OCI-LY1 (cell line): ENCODE measurements around the gene OLFML2B.

Experiments used
- H2AFZ ChIP-seq: fragments of 200-600 bp; sonication (generic), shearing (Covaris generic); 2 replicates; pipeline ENCODE4 v1.6.0; 2014; ENCODE audit warnings: antibody characterized with exemption, mild to moderate bottlenecking, low read length
- H3F3A ChIP-seq: fragments of 200-600 bp; sonication (generic), shearing (Covaris generic); 2 replicates; pipeline ENCODE4 v1.6.0; 2014; ENCODE audit warnings: mild to moderate bottlenecking, antibody characterized with exemption, low read length, moderate library complexity; ENCODE audit not compliant: insufficient read depth
- H3K27ac ChIP-seq: fragments of 200-600 bp; sonication (generic); 2 replicates; pipeline ENCODE4 v1.5.1; 2014; ENCODE audit warnings: low read length, mixed run types, mild to moderate bottlenecking, low read depth; ENCODE audit not compliant: poor library complexity, severe bottlenecking
- H3K27me3 ChIP-seq: fragments of 200-600 bp; sonication (generic); 2 replicates; pipeline ENCODE4 v1.6.0; 2014; ENCODE audit warnings: antibody characterized with exemption, mild to moderate bottlenecking, low read length, moderate library complexity; ENCODE audit not compliant: insufficient read depth
- H3K36me3 ChIP-seq: fragments of 200-600 bp; sonication (generic); 2 replicates; pipeline ENCODE4 v1.6.1; 2014; ENCODE audit warnings: mild to moderate bottlenecking, antibody characterized with exemption, low read length, moderate library complexity, mixed read lengths; ENCODE audit not compliant: insufficient read depth
- H3K4me1 ChIP-seq: fragments of 200-600 bp; sonication (generic); 2 replicates; pipeline ENCODE4 v1.5.1; 2014; ENCODE audit warnings: mild to moderate bottlenecking, low read length, moderate library complexity; ENCODE audit not compliant: insufficient read depth, severe bottlenecking
- H3K4me2 ChIP-seq: fragments of 200-600 bp; sonication (generic), shearing (Covaris generic); 2 replicates; pipeline ENCODE4 v1.6.1; 2014; ENCODE audit warnings: low read length
- H3K4me3 ChIP-seq: fragments of 200-600 bp; sonication (generic); 2 replicates; pipeline ENCODE4 v1.5.1; 2014; ENCODE audit warnings: low read length, low read depth, mild to moderate bottlenecking, mixed read lengths; ENCODE audit not compliant: poor library complexity, severe bottlenecking
- H3K79me2 ChIP-seq: fragments of 200-600 bp; shearing (Covaris generic); 2 replicates; pipeline ENCODE4 v1.6.1; 2016; ENCODE audit warnings: mixed run types, low read length, mixed read lengths; ENCODE audit not compliant: insufficient read depth
- H3K9ac ChIP-seq: fragments of 200-600 bp; sonication (generic), shearing (Covaris generic); 2 replicates; pipeline ENCODE4 v1.6.1; 2014; ENCODE audit warnings: mild to moderate bottlenecking, low read length, mixed read lengths
- H3K9me2 ChIP-seq: fragments of 200-600 bp; sonication (generic), shearing (Covaris generic); 2 replicates; pipeline ENCODE4 v1.6.1; 2014; ENCODE audit warnings: low read depth, mild to moderate bottlenecking, low read length, mixed read lengths
- H3K9me3 ChIP-seq: fragments of 200-600 bp; shearing (Covaris generic); 2 replicates; pipeline ENCODE4 v1.6.1; 2014; ENCODE audit warnings: low read length, mixed read lengths
- H4K20me1 ChIP-seq: fragments of 200-600 bp; sonication (generic), shearing (Covaris generic); 2 replicates; pipeline ENCODE4 v1.6.0; 2016; ENCODE audit warnings: mild to moderate bottlenecking, low read length; ENCODE audit not compliant: insufficient read depth
- EZH2 ChIP-seq: fragments of 200-600 bp; sonication (generic), shearing (Covaris generic); IDR thresholded peaks from 2 replicates; pipeline ENCODE4 v1.8.0; 2017; ENCODE audit warnings: borderline replicate concordance, mixed run types, mild to moderate bottlenecking, antibody characterized with exemption, low read length, moderate library complexity, mixed read lengths
- TF ChIP-seq, protein P1 (sequence below): fragments of 200-600 bp; sonication (generic), shearing (Covaris generic); IDR thresholded peaks from 2 replicates; pipeline ENCODE4 v1.5.1; 2017; ENCODE audit warnings: mild to moderate bottlenecking, antibody characterized with exemption, low read length, moderate library complexity, mixed read lengths

The OLFML2B gene

DNA sequence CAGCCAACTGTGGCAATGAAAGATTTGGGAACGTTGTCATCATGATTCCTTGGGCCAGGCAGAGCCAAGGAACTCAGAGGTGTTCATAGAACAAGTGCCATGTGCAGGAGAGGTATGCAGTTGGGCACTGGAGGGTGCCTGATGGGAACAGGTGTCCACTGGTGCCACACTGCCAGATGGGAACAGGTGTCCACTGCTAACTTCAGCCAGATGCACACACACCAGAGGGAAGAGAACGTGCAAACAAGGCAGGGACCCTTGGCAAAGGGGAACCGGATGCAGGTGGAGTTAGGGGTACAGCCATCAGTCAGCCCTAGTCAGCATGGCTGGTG, 13.5 kb downstream of the OLFML2B start:
- no peak for TF ChIP-seq EZH2
- TF ChIP-seq, protein P1, sequence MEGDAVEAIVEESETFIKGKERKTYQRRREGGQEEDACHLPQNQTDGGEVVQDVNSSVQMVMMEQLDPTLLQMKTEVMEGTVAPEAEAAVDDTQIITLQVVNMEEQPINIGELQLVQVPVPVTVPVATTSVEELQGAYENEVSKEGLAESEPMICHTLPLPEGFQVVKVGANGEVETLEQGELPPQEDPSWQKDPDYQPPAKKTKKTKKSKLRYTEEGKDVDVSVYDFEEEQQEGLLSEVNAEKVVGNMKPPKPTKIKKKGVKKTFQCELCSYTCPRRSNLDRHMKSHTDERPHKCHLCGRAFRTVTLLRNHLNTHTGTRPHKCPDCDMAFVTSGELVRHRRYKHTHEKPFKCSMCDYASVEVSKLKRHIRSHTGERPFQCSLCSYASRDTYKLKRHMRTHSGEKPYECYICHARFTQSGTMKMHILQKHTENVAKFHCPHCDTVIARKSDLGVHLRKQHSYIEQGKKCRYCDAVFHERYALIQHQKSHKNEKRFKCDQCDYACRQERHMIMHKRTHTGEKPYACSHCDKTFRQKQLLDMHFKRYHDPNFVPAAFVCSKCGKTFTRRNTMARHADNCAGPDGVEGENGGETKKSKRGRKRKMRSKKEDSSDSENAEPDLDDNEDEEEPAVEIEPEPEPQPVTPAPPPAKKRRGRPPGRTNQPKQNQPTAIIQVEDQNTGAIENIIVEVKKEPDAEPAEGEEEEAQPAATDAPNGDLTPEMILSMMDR: no peak
- no peak overlapping the region for H3K4me2 ChIP-seq
- no peaks in the 10 kb centered on the region for H3K4me1 ChIP-seq

DNA sequence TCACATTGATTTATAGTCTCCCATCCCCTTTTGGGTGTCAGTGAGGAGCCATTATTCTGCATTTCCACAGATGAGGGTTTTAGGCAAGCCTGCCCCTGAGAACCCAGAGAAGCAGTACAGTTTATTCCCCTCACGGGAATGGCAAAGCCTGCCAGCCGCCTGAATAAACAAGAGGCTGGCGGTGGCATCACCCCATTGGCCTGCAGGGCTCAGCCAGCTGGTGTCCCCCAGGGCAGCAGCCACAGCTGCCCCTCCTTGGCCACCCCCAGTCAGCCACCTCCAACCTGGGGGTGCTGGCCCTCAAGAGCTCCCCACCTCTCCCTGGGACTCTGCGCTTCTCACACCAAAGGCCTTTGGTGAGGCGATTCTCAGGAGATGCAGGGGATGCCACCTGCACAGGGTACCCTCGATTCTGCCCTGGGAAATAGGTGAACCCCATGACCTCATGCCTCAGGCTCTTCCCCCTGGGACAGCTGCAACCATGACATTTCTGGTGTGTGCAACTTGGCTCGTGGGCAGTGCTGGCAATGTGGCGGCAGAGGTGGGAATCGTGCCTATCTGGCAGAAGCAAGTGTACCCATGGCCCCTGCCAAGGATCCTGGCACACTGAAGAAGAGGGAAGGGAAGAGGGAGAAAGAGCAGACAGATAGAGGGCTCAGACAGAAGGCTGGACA, 14.0 kb downstream of the OLFML2B start:
- Histone ChIP-seq H3K27ac (no peak overlapping the region), H3K79me2 (no peaks in the 10 kb centered on the region), H3K36me3 (no peaks in the 10 kb centered on the region), H3K9me3 (no peaks in the 10 kb centered on the region), H3K4me3 (no peak overlapping the region), H3K4me2 (no peak overlapping the region), H3K9me2 (no peaks in the 10 kb centered on the region), H3K9ac (no peak overlapping the region), H4K20me1 (no peaks in the 10 kb centered on the region), H3K27me3 (no peaks in the 10 kb centered on the region; the same call in 1 of the 2 replicates), H3K4me1 (no peaks in the 10 kb centered on the region), H2AFZ (no peak overlapping the region), H3F3A (no peaks in the 10 kb centered on the region)
- TF ChIP-seq, protein P1: no peak
- TF ChIP-seq EZH2: no peak

More for the DNA sequence above, 13.5 kb downstream of the OLFML2B start:
- H3K27ac ChIP-seq: no peak overlapping the region
- no peak overlapping the region for H3K9ac ChIP-seq
- H3K4me3 ChIP-seq: no peak overlapping the region
- no peaks in the 10 kb centered on the region; the same call in 1 of the 2 replicates for H3K27me3 ChIP-seq
- no peaks in the 10 kb centered on the region for H3K9me2 ChIP-seq
- no peaks in the 10 kb centered on the region for H3K9me3 ChIP-seq
- H2AFZ ChIP-seq: no peak overlapping the region
- no peaks in the 10 kb centered on the region for H3K79me2 ChIP-seq
- no peaks in the 10 kb centered on the region for H3F3A ChIP-seq
- H3K36me3 ChIP-seq: no peaks in the 10 kb centered on the region
- no peaks in the 10 kb centered on the region for H4K20me1 ChIP-seq

DNA sequence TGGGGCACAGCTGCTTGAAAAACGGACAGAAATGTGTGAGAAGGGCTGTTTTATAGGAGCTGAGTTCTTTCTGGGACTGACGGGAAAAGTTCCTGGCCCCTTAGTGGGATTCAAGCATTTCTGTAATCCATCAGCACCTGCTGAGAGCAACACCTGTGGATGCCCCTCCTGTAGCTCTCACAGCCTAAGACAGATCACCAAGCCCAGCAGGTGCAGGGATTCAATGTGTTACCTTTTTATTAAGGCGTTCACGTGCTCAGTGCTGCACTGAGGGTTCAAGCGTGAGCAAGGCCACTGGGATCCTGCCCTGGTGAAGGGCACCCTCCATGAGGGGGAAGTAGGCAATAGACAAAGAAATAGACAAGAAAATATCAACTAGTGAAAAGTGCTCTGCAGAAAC, 14.9 kb downstream of the OLFML2B start:
- H3K4me3 ChIP-seq: no peak overlapping the region
- H3F3A ChIP-seq: no peaks in the 10 kb centered on the region
- H4K20me1 ChIP-seq: no peaks in the 10 kb centered on the region
- H3K4me1 ChIP-seq: no peaks in the 10 kb centered on the region
- H3K9me2 ChIP-seq: no peaks in the 10 kb centered on the region
- no peaks in the 10 kb centered on the region for H3K36me3 ChIP-seq
- no peak overlapping the region for H3K4me2 ChIP-seq
- H3K79me2 ChIP-seq: no peaks in the 10 kb centered on the region
- no peaks in the 10 kb centered on the region; the same call in 1 of the 2 replicates for H3K27me3 ChIP-seq
- no peaks in the 10 kb centered on the region for H3K9me3 ChIP-seq
- H3K9ac ChIP-seq: no peak overlapping the region
- H2AFZ ChIP-seq: no peak overlapping the region
- no peak for TF ChIP-seq EZH2
- TF ChIP-seq, protein P1: no peak
- H3K27ac ChIP-seq: no peak overlapping the region
